HG03196 (cell line): ENCODE measurements around the gene VTI1A.
"Not testable (repeated sequence)": the region's sequence is repeated elsewhere in the genome, so short reads cannot be mapped to it uniquely, and the experiment has no call there.

Experiments
- ATAC-seq: cut with Tn5 transposase; IDR thresholded peaks from one replicate; pipeline ENCODE4 v1.9.1; 2021; ENCODE audit not compliant: unreplicated experiment

The VTI1A gene

DNA sequence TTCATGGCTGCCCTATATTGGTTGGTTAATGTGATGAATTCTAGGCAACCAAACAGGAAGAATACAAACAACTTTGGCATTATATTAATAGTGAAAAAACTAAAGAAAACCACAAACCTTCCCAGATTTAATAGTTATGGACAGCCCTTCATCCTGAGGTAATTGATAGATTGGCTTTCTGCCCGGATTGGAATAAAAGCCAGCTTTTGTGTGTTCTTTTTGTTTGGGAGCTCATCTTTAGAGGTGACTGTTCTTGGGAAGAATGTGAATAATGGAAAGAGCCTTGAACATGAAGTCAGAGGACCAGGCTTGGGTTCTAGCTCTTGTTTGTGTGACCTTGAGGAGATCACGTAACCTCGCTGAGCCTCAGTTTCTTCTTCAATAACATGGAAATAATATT lies 92.3 kb downstream of the VTI1A start:
- ATAC-seq: no peak

DNA sequence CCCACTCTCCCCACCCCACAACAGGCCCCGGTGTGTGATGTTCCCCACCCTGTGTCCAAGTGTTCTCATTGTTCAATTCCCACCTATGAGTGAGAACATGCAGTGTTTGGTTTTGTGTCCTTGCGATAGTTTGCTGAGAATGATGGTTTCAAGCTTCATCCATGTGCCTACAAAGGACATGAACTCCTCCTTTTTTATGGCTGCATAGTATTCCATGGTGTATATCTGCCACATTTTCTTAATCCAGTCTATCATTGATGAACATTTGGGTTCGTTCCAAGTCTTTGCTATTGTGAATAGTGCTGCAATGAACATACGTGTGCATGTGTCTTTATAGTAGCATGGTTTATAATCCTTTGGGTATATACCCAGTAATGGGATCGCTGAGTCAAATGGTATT lies 95.8 kb downstream of the VTI1A start:
- not testable (repeated sequence) for ATAC-seq

DNA sequence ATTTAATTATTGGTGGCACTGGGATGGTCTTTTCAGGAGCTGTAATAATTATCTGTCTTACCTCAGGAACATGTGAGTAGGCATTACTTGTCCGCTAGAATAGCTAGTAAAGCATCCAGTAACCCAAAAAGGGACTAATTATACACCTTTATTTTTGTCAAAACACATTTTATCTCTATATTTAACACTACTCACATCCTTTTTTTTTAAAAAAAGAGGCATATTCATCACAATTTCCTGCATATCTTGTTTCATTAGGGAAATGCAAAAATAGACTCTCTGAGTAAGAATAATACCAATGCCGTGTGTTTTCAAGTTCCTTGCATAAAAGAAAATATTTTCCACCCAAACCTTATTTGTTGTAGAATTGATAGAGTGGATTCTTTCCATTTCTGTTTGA lies 99.5 kb downstream of the VTI1A start:
- ATAC-seq: no peak

DNA sequence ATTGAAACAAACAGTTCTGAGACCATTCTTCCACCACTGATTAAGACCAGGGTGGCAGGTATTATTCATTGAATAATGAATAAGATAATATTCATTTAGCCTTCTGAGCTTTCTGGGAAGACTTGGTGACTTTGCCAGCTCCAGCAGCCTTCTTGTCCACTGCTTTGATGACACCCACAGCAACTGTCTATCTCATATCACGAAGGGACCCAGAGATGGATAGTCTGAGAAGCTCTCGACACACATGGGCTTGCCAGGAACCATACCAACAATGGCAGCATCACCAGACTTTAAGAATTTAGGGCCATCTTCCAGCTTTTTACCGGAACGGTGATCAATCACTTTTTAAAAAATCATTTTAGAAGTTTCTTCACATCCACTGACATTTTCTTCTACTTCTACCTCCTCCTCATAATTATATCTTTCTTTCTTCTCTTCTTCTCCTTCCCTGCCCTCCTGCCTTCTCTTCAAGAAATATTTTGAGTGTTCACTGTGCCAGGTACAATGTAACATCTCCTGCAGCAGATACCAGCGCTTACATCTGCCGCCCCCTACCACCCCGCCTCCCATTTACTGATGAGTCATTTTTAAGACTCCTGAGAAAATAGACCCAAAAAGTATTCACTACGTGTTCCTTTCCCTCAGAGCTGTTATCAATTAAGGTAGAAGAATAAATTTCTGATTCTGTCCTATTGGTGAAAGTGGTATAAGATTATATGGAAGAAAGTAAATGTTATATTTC lies 101.7 kb downstream of the VTI1A start:
- ATAC-seq: no peak

DNA sequence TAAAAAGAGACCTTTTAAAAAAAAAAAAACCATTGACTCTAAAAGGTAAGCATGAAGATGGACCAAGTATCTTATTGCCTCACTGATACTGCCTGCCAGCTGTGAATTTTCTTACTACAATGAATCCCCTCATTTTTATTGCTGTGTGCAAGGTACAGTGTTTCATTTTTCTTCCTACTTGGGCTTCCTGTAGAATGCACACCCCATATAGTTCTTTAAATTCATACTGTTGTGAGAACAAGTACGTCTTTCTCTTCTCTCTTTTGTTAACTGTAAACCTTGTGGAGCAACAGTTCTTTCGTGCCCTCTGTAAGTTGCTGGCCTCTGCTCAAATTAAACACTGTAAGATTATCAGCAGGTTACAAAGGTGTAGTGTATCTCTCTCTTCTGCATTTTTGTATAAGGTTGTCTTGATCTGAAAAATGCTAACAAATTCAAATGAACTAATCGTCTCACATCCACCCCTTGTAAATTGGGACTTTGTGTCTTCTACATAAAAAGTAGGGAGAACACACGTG lies 105.6 kb downstream of the VTI1A start:
- no peak for ATAC-seq

DNA sequence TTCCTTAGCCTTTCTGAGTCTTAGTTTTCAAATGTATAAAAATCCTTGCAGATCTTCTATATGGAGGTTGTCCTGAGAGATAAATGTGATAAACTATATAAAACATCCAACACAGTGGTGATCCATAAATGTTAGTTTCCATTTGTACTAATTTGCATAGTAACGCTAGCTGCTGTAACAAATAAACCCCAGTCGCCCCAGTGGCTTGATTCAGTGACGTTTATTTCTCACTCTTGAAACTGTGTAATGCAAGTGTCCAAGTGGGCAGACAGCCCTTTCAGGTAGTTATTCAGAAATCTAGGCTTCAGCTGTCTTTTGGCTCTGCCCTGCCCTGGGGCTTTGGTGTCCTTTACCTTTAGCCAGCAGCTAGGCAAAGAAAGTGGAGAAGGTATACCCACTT lies 106.3 kb downstream of the VTI1A start:
- no peak for ATAC-seq

DNA sequence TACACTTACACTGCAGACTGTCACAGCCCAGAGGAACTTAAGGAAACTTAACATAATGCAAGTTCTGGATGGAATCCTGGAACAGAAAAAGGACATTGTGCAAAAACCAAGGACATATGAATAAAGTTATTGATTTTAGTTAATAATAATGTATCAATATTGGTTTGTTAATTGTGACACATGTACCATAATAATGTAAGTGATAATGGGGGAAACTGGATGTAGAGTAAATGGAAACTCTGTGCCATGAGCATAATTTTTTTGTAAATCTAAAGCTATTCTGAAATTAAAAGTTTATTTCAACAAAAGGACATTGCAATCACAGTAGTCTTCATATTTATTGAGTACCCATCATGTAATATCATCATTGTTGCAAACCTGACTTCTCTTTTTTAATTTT lies 107.2 kb downstream of the VTI1A start:
- ATAC-seq: no peak

DNA sequence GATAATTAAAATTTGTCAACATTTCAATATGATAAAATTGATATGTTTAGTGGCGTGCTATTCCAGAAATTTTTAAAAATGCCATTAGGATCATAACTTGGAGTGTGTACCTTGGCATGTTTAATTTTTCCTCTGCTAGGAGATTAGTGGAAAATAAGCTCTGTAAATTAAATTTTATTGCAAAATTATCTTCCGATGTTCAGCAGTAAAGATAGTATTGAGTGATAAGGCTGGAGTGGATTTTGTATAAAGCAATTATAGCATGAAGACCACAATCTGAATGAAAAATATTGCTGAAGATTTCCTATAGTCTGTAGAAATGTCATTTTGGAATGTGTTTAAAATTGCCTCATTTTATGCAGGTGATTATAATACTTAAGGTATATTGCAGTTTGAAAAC lies 110.2 kb downstream of the VTI1A start:
- ATAC-seq: no peak

DNA sequence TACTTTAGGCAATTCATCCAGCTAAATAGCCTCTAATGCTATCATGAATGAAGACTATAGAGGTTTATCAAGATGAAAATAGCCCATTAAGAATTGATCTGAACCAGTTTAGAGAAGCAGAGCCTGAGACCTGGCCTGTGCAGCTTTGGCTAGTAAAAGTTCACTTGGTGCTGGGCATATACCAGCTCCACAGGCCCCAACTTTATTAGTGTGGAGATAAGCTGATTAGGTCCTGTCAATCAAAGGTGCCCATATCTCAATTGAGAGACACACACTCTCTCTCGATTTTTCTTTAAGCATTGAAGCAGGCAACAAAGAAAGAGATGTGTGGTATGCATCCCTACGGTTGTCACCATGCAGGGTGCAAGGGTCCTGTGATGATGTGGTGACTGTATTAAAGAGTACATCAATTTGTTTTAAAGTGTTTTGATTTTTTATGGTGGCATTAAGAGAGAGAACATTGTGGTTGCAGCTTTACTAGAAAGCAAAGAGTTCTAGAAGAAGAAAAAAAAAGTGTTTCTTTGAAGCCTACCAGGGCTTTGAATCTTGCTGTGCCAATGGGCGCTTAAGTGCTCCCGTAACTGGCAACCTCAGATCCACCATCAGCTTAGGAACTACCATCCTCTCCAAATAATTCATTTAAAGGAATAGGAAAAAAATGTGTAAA lies 111.6 kb downstream of the VTI1A start:
- ATAC-seq: no peak

DNA sequence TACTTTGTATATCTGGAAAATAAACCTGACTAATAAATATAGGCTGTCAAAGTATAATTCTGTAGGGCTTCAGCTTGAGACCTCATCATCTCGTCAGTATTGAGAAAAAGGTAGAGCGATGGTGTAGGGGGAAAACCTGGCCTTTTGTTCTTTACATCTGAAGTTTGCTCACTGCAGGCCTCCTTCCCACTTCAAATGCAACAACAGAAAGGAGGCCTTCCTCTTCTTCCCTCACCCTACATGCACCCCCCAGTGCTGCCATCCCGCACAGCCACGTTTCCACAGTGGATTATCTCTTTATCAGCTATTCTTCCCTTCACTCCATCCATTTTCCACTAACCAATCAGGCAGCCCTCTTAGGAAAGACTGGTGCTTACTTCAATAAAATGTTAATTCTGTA lies 112.3 kb downstream of the VTI1A start:
- no peak for ATAC-seq

DNA sequence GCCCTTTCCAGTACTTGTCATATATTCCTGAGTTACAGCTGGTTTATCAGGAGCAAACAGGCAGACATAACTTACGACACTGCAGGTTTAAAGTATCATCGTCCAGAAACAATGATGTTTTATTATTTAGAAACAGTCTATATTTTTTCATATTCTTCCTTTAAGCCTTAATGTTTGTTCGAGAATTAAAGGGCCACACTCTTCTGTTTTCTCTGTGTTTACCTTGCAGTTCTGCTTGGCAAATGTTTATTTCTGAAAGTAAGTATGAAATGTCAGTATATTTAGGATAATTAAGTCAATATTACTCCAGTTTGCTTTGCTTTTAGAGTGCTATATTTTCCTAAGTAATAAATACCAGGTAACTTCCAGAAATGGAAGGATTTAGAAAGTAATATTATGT lies 115.1 kb downstream of the VTI1A start:
- no peak for ATAC-seq

DNA sequence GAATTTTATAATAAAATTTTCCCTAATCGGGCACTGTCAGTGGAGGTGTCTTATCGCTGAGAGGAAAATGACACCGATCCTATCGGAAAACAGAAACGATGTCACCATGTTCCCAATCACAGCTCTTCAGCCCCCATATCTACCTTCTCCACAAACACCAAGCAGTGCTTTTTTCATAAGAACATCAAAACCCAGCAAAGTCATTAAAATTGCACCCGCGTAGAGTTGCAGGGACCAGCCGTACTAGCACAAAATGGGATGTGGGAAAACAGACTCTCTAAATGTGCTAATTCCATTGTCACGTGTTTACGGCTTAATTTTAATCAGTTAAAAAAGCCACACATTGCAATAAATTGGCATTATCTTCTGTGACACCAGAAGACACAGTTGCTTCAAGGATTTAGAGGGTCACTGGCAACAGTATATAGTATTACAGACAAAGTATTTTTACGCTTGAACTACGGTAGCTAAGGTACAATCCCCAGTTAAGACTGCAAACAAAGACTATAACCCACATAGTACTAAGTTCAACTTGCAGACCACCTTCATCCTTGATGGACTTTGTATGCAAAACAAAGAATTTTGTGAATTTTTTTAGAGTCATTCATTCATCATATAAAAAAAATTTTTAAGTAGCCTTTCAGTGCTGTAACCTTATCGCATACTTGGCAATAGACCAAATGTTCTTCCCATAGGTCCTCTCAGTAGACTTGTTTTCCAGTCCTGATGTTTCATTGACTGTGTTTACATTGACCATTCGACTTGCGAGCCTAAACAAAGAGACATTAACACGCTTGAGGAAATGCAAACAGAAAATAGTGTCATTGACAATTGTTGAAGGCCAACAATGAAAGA lies 116.0 kb downstream of the VTI1A start:
- no peak for ATAC-seq

DNA sequence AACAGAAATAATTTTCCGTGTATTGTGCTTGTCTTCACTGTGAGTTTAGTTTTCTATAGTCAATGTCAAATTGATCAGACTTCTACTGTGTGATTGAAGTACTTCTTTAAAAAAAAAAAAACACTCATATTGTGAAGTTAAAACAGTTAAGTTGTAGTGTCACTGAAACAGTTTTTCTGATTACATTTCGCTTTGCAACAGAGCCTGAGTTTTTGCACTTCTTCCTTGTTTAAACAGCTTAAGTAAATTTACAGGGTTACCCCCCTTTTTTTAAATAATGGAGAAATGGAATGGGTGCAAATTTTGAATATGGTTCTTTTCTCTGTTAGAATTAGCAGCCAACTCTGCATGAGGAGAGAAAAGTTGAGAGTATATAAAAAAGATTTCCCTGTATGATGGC lies 117.3 kb downstream of the VTI1A start:
- ATAC-seq: no peak

DNA sequence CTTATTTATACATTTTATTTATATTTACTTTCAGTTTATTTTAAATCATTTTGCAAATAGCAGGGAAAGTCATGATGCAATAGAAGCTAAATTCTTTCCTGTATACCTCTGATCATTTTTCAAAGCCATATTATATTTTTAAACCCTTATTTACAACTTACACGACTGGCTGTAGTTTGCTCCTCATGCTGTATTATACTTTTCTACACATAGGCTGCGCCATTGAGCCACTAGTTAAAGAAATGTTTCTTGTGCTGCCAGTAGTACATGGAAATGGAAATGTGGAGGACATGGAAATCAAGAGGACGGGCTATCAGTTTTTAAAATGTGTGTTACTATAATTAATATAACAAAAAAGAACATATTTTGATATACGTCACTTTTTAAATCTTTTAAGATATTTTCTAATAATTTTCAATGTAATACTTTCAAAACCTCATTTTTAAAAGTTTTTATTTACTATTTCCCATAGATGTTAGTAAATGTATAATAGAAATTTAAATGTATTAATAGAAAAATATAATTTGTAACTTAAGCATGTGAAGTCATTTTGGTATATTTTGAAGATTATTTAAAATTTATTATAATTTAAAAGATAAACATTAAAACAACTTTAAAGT lies 118.5 kb downstream of the VTI1A start:
- ATAC-seq: no peak

DNA sequence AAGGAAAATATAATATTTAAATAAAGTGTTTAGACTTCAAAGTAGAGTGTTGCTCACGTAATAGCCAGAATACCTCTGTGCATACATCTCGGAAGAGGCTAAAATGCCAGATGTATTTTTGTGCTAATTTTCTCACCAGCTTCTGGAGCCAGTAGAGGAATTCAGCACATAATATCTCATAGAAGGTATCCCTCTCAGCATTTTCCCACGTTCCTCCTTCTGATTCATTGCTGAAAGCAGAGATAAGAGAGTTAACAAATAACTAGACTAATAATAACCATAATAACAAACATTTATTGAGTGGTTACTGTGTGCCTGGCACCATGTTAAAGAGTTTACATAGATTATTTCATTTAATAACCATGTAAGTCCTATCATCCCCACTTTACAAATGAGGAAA lies 123.6 kb downstream of the VTI1A start:
- no peak for ATAC-seq

DNA sequence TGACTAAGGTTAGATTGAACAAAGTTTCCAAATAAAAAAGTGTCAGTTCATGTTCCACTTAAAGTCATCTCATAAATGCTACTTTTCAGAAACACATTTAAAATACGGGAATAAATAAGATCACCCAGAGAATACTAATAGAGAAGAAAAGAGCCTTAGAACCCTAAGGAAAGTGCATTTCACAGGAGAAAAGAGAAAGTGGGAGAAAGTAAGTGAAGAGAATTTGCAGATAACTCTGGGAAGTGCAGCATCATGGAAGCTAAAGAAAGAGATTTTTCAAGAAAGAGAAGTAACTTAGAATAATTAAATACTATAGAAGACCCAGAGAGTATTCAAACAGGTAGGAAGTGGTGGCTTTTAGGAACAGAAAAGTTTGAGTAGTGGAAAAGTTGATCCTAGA lies 132.6 kb downstream of the VTI1A start:
- ATAC-seq: no peak

DNA sequence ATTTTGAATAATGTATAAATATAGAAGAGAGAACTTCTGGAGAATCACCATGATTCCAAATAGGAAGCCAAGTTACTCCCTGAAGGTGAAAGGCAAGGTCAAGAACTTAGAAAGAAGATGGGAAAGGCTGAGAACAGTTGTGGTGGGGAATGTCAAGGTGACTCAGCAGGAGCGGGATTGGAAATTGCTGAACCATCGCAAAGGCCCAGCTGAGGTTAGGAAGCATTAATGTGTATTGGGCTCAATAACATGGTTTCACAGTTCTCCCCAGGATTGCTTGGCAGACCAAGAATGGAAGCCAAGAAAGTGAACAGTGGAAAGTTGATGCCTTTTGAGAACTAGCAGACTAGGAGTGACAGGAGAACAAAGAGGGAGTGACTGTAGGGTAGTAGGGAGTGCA lies 133.3 kb downstream of the VTI1A start:
- no peak for ATAC-seq

DNA sequence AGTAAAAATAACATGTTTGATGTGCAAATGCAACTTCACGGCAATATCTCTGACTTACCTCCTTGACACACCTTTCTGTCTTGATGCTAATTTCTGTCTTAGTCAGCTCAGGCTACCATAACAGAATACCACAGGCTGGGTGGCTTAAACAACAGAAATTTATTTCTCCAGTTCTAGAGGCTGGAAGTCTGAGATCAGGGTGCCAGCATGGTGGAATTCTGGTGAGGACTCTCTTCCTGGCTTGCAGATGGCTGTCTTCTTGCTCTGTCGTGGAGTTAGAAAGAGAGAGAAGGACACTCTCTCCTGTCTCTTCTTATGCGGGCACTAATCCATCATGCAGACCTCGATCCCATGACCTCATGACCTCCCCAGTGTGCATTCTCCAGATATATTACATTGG lies 134.9 kb downstream of the VTI1A start:
- no peak for ATAC-seq

DNA sequence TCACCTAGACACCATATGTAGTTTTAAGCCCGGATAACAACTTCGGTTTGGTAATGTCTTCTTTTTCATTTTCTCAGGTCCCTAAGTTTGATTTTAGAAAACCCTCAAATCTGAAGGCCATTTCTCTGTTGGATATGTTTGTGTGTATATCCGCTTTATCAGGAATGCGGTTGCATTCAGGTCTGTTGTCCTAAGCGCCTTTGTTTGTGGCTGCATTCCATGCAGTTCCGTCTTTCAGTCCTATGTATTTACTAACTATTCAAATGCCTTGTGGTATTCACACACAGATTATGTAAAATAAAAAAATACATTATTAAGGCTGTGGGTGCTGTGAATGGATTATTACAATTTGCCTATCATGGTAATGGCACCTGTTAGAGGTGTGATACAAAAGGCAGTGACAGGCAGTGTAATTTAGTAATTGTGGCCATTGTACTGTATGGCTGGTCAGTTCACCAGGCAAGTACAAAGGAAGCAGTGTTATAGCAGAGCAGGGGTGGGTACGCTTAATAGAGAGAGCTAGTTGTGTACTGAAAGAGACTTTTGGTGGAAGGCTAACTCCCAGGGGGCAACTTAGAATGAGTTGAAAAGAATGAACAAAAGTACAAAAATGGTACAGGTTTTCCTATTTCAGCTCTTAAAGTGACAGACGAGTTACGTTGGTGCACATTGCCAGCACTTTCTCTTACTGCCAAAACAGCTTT lies 136.4 kb downstream of the VTI1A start:
- no peak for ATAC-seq

DNA sequence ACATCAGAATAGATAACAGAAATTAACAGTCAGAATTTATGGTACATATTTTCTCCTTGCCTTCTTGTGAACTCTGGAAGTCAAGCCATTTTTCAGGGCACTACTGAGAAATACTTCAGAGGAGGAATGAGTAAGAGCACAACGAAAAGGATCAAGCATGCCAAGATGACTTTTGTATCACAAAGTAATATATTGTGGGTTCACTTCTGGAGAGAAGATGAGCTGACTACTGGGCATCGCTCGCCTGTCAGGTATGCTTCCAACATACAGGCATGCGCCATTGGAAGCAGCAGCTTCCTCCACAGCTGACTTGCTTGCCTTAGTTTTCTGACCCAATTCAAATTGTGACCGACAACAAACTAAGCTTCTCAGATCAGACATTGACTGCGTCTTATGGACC lies 137.3 kb downstream of the VTI1A start:
- no peak for ATAC-seq

DNA sequence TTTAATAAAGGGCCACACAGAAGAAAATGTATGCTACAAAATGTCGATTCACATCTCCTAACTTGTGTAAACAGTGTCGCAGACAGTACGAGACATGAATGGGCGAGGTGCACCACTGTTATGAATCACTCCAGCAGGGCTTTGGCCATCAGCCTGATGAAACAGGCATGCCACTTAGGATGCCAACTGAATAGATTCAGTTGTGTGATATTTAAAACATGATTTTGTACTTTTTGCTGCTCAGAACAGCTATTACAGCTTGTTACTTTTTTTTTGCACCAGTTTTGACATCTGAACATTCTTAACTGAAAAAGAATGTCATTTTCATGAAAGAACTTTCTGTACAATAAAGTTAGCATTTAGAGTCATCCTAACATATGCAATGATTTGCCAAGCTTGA lies 138.1 kb downstream of the VTI1A start:
- no peak for ATAC-seq
